HS-5 (cell line): ENCODE measurements around the gene SEPHS1.
"Not testable (repeated sequence)": the region's sequence is repeated elsewhere in the genome, so short reads cannot be mapped to it uniquely, and the experiment has no call there.

Experiments used
- DNase-seq: peaks from one replicate; pipeline ENCODE4 v3.0.0-alpha.2; 2012; ENCODE audit warnings: low read depth

SEPHS1 gene

GRCh38 chr10:13360587-13360986 is 12.5 kb upstream of the SEPHS1 start:
- DNase-seq = no peak

- DNase-seq = no peak
Measured at GRCh38 chr10:13356392-13356791, 8.3 kb upstream of the SEPHS1 start.

- no peak for DNase-seq
Measured at GRCh38 chr10:13354783-13355182, 6.7 kb upstream of the SEPHS1 start.

- no peak for DNase-seq
Measured at GRCh38 chr10:13352519-13352918, 4.4 kb upstream of the SEPHS1 start.

- no peak for DNase-seq
Measured at GRCh38 chr10:13351340-13351915, 3.3 kb upstream of the SEPHS1 start.

- DNase-seq = no peak
Measured at GRCh38 chr10:13349463-13350274, 1.6 kb upstream of the SEPHS1 start.

- DNase-seq = no peak
Measured at GRCh38 chr10:13347500-13348156, 465 bp downstream of the SEPHS1 start.

GRCh38 chr10:13347043-13347499 is 1.0 kb downstream of the SEPHS1 start:
- DNase-seq = no peak

GRCh38 chr10:13346283-13347042 is 1.6 kb downstream of the SEPHS1 start:
- no peak for DNase-seq

- DNase-seq = no peak
Measured at GRCh38 chr10:13340626-13341376, 7.3 kb downstream of the SEPHS1 start.

- DNase-seq = no peak
Measured at GRCh38 chr10:13340068-13340467, 8.0 kb downstream of the SEPHS1 start.

GRCh38 chr10:13338390-13339110 is 9.5 kb downstream of the SEPHS1 start:
- DNase-seq = no peak

- DNase-seq = no peak
Measured at GRCh38 chr10:13337827-13338196, 10.3 kb downstream of the SEPHS1 start.

GRCh38 chr10:13337128-13337826 is 10.8 kb downstream of the SEPHS1 start:
- no peak for DNase-seq

- no peak for DNase-seq
Measured at GRCh38 chr10:13335881-13336280, 12.2 kb downstream of the SEPHS1 start.

- DNase-seq = no peak
Measured at GRCh38 chr10:13334556-13334955, 13.5 kb downstream of the SEPHS1 start.

- DNase-seq = no peak
Measured at GRCh38 chr10:13331646-13332045, 16.4 kb downstream of the SEPHS1 start.

- DNase-seq = not testable (repeated sequence)
Measured at GRCh38 chr10:13330980-13331379, 17.1 kb downstream of the SEPHS1 start.

- DNase-seq = no peak
Measured at GRCh38 chr10:13329565-13329964, 18.5 kb downstream of the SEPHS1 start.

- DNase-seq = no peak
Measured at GRCh38 chr10:13328613-13329012, 19.5 kb downstream of the SEPHS1 start.
